Measurements from ENCODE around the gene RCBTB2.
A peak's percentile ranks its signal among the peaks of the same experiment; 100 is the strongest.

RCBTB2 gene

DNA sequence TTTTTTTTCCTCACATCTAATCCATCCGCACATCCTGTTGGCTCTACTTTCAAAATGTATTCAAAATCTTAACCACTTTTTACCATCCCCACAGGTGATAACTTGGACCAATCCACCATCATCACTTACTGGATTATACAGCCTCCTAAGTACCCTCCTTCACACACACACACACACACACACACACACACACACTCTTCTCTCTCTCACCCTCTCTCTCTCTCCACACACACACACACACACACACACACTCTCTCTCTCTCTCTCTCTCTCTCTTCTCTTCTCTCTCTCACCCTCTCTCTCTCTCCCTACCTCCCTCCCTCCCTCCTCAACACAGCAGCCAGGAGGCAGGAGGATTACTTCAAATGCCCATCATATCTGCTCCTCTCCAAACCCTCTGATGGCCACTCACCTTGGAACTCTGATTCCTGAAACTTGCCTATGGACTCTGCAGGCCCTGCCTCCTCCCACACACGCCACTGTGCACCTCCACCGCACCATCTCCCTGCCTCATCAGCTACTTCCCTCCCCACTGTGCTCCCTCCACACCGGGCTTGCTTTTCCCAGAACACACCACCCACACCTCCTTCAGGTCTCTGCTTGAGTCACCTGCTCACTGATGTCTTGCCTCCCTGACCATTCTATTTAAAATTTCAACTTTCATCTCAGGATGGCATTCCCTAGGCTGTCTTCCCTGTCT, 39.7 kb downstream of the RCBTB2 start:
- TF ChIP-seq, protein P1, sequence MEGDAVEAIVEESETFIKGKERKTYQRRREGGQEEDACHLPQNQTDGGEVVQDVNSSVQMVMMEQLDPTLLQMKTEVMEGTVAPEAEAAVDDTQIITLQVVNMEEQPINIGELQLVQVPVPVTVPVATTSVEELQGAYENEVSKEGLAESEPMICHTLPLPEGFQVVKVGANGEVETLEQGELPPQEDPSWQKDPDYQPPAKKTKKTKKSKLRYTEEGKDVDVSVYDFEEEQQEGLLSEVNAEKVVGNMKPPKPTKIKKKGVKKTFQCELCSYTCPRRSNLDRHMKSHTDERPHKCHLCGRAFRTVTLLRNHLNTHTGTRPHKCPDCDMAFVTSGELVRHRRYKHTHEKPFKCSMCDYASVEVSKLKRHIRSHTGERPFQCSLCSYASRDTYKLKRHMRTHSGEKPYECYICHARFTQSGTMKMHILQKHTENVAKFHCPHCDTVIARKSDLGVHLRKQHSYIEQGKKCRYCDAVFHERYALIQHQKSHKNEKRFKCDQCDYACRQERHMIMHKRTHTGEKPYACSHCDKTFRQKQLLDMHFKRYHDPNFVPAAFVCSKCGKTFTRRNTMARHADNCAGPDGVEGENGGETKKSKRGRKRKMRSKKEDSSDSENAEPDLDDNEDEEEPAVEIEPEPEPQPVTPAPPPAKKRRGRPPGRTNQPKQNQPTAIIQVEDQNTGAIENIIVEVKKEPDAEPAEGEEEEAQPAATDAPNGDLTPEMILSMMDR (IDR thresholded peaks at IDR 0.05): no peak
- no peaks in the 10 kb centered on the region for H3K27me3 ChIP-seq
- intact Hi-C loops (cut with DNase I; ENCODE audit: low total_unique reads): no loop called here
- DNase-seq: no peak
- H3K4me1 ChIP-seq: no peaks in the 10 kb centered on the region
- H3K9me3 ChIP-seq: no peaks in the 10 kb centered on the region
- peaks cover 0 to 16% (median 10%) of the 10 kb centered on the region in 3 donors for H3K36me3 ChIP-seq
- H3K4me3 ChIP-seq: no peak overlapping the region
- peak overlapping the region in 1 of 2 donors; percentile 21 for H3K27ac ChIP-seq

DNA sequence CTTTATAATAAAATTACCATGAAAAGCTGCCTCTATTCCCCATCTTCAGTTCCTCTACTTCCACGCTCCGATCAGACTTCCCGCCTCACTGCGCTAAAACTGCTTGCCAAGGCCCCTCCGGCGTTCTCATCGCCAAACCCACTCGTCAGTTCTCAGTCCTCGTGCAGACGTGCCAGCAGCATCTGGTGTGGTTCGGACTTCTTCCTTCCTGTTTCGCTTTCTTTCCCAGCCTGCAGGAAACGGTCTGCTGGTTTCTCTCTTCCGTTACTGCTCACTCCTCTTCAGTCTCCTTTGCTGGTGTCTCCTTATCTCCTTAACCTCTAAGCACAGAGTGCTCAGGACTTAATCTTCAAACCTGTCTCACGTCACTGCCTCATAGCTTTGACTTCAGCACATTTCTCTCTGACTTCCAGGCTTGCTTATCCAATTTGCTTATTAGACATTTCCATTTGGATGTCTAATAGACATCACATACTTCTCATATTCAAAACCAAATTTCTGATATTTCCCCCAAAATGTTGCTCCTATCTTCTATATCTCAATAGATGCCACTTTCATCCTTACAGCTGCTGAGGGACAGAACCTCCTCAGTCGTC, 40.3 kb downstream of the RCBTB2 start:
- Histone ChIP-seq H3K36me3 (peaks cover 0 to 11% (median 10%) of the 10 kb centered on the region in 3 donors), H3K9me3 (no peaks in the 10 kb centered on the region), H3K27me3 (no peaks in the 10 kb centered on the region), H3K27ac (peak overlapping the region in 1 of 2 donors; percentile 21), H3K4me3 (peak overlapping the region in 1 of 2 donors; percentile 18), H3K4me1 (no peaks in the 10 kb centered on the region)
- peak; percentile 69 to 84 for DNase-seq
- intact Hi-C loops (cut with DNase I; ENCODE audit: low total_unique reads): no loop called here
- TF ChIP-seq, protein P1 (IDR thresholded peaks at IDR 0.05): no peak

DNA sequence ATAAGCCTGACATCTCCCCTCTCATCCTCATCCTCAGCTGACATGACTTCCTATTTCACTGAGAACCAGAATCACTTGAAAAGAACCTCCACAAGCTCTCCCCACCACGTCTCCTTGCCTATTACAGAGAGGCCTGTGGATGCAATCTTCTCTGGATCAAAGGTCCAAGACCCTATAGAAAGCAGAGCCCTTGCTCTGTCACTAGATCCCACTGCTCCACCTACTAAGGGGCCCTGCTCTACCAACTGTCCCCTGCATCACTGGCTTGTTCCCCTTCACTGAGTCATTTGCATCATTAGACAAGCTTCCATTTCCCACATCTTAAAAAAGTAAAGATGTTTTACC, 40.8 kb downstream of the RCBTB2 start:
- DNase-seq: no peak
- TF ChIP-seq, protein P1 (IDR thresholded peaks at IDR 0.05): no peak
- Histone ChIP-seq H3K9me3 (no peaks in the 10 kb centered on the region), H3K27me3 (no peaks in the 10 kb centered on the region), H3K4me1 (no peaks in the 10 kb centered on the region), H3K27ac (peak overlapping the region in 1 of 2 donors; percentile 21), H3K36me3 (peaks cover 0 to 13% (median 10%) of the 10 kb centered on the region in 3 donors), H3K4me3 (peak overlapping the region in 1 of 2 donors; percentile 18)
- intact Hi-C loops (cut with DNase I; ENCODE audit: low total_unique reads): no loop called here

- intact Hi-C loops (cut with DNase I; ENCODE audit: low total_unique reads): no loop called here
These were observed 41.3 kb downstream of the RCBTB2 start for GRCh38 chr13:48491423-48492095.

DNA sequence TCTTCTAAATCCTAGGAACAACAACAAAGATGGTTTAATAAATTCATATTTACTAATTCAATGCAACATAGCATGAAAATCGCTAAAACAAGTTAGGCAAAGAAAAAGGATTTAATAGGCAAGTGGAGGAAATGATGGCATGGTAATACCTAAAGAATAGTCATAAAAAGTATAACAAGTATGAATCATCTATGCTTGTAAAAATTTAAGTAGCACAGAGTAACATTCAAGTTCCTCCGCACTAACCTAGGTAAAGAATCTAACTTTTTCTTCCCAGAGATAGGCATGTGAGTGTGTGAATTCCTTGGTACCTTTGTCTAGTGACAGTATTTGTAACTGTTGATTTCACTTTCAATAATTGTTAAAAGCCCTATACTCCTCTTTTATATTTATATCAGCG, 42.6 kb downstream of the RCBTB2 start:
- Histone ChIP-seq H3K4me3 (no peak overlapping the region), H3K27ac (no peak overlapping the region), H3K27me3 (no peaks in the 10 kb centered on the region), H3K36me3 (peaks cover 0 to 17% (median 15%) of the 10 kb centered on the region in 3 donors), H3K9me3 (no peaks in the 10 kb centered on the region), H3K4me1 (no peaks in the 10 kb centered on the region)
- DNase-seq: no peak
- intact Hi-C loops (cut with DNase I; ENCODE audit: low total_unique reads): no loop called here
- TF ChIP-seq, protein P1 (IDR thresholded peaks at IDR 0.05): no peak

More at GRCh38 chr13:48491423-48492095, 41.3 kb downstream of the RCBTB2 start:
- DNase-seq: no peak
- Histone ChIP-seq H3K9me3 (no peaks in the 10 kb centered on the region), H3K4me3 (no peak overlapping the region), H3K4me1 (no peaks in the 10 kb centered on the region), H3K27me3 (no peaks in the 10 kb centered on the region), H3K36me3 (peaks cover 0 to 17% (median 13%) of the 10 kb centered on the region in 3 donors), H3K27ac (no peak overlapping the region)
- TF ChIP-seq, protein P1 (IDR thresholded peaks at IDR 0.05): no peak

Data from tibial artery (tissue), 4 donors.